IMR-90 (cell line): Measurements from ENCODE around the gene GNA14. TPM values are rescaled to one million over a fixed set of nuclear protein-coding genes. Genes with fewer than 3 reads are reported as not detected.

Experiments
- ATAC-seq: fragments of 200-7000 bp; cut with Tn5 transposase; 2 replicates; pipeline ENCODE4 v1.9.1; 2020; ENCODE audit warnings: low read depth, mild to moderate bottlenecking, moderate library complexity
- BruUV-seq: library from RNA; stranded (reverse); fragments of 400-500 nt; replicated peaks from 2 replicates; lab custom pipeline; 2021; lab: Mats Ljungman, UMichigan
- CTCF ChIA-PET: fragments of 300-600 bp; formaldehyde crosslinking; extraction: SDS; loops from one replicate; lab custom pipeline; 2021; ENCODE audit warnings: antibody characterized with exemption; lab: Yijun Ruan, JAX
- POLR2A ChIA-PET: fragments of 300-600 bp; sonication (Branson Sonifier 250); formaldehyde crosslinking; loops from one replicate; lab custom pipeline; 2022; ENCODE audit warnings: antibody characterized with exemption; ENCODE audit not compliant: unreplicated experiment; lab: Charles Lee
- DNase-seq: peaks from one replicate; pipeline ENCODE4 v3.0.0; 2013
- H2AFZ ChIP-seq: replicated peaks from 2 replicates; pipeline ENCODE3; 2013; ENCODE audit warnings: low read length, mild to moderate bottlenecking; ENCODE audit not compliant: poor library complexity
- H2AK5ac ChIP-seq: 2 replicates; pipeline ENCODE4 v1.6.1; 2013; ENCODE audit warnings: low read depth, low read length, inconsistent platforms
- H2AK9ac ChIP-seq: replicated peaks from 2 replicates; pipeline ENCODE3; 2013; ENCODE audit warnings: mild to moderate bottlenecking, low read depth, low read length, moderate library complexity; ENCODE audit not compliant: poor library complexity
- H2BK120ac ChIP-seq: 2 replicates; pipeline ENCODE4 v1.6.1; 2013; ENCODE audit warnings: low read depth, low read length, inconsistent platforms
- H2BK15ac ChIP-seq: 3 replicates; pipeline ENCODE4 v1.6.1; 2013; ENCODE audit warnings: low read depth, low read length, inconsistent platforms
- H2BK20ac ChIP-seq: 2 replicates; pipeline ENCODE4 v1.6.1; 2013; ENCODE audit warnings: low read depth, mild to moderate bottlenecking, inconsistent platforms, low read length, moderate library complexity
- H2BK5ac ChIP-seq: 2 replicates; pipeline ENCODE4 v1.6.1; 2013; ENCODE audit warnings: mild to moderate bottlenecking, low read depth, low read length, inconsistent platforms; ENCODE audit not compliant: poor library complexity, severe bottlenecking
- H3K14ac ChIP-seq: replicated peaks from 2 replicates; pipeline ENCODE4 v1.6.1; 2013; ENCODE audit warnings: low read depth, low read length, inconsistent platforms
- H3K18ac ChIP-seq: 2 replicates; pipeline ENCODE4 v1.6.1; 2013; ENCODE audit warnings: low read depth, low read length, control low read depth
- H3K23ac ChIP-seq: 2 replicates; pipeline ENCODE4 v1.6.1; 2013; ENCODE audit warnings: low read depth, low read length, inconsistent platforms
- H3K27ac ChIP-seq: 2 replicates; pipeline ENCODE4 v1.5.1; 2013; ENCODE audit warnings: mild to moderate bottlenecking, control low read depth, low read length; ENCODE audit not compliant: insufficient read depth
- H3K27me3 ChIP-seq: 2 replicates; pipeline ENCODE4 v1.6.1; 2013; ENCODE audit warnings: low read length; ENCODE audit not compliant: control insufficient read depth, insufficient read depth
- H3K36me3 ChIP-seq: 2 replicates; pipeline ENCODE4 v1.6.1; 2013; ENCODE audit warnings: low read length, mixed read lengths; ENCODE audit not compliant: control insufficient read depth, insufficient read depth
- H3K4ac ChIP-seq: 2 replicates; pipeline ENCODE4 v1.6.1; 2013; ENCODE audit warnings: low read depth, low read length, inconsistent platforms
- H3K4me1 ChIP-seq: 2 replicates; pipeline ENCODE4 v1.6.1; 2013; ENCODE audit warnings: low read length, mixed read lengths; ENCODE audit not compliant: control insufficient read depth, insufficient read depth
- H3K4me2 ChIP-seq: 2 replicates; pipeline ENCODE4 v1.6.1; 2013; ENCODE audit warnings: low read depth, mild to moderate bottlenecking, control low read depth, low read length, moderate library complexity
- H3K4me3 ChIP-seq: 2 replicates; pipeline ENCODE4 v1.5.1; 2013; ENCODE audit warnings: low read depth, mild to moderate bottlenecking, control low read depth, low read length, moderate library complexity; ENCODE audit not compliant: insufficient read depth
- H3K56ac ChIP-seq: 2 replicates; pipeline ENCODE4 v1.6.1; 2013; ENCODE audit warnings: low read length, inconsistent platforms; ENCODE audit not compliant: insufficient read depth; ENCODE audit errors: extremely low read depth
- H3K79me1 ChIP-seq, 2 experiments: 2 replicates each; pipeline ENCODE4 v1.6.1; 2013; ENCODE audit warnings: low read length in 2 of 2, inconsistent platforms in 1 of 2, low read depth in 1 of 2
- H3K9ac ChIP-seq: 2 replicates; pipeline ENCODE4 v1.6.1; 2013; ENCODE audit warnings: low read depth, low read length, control low read depth
- H3K9me1 ChIP-seq: 2 replicates; pipeline ENCODE4 v1.6.1; 2013; ENCODE audit warnings: low read length, inconsistent platforms; ENCODE audit not compliant: insufficient read depth
- H3K9me3 ChIP-seq: 2 replicates; pipeline ENCODE4 v1.6.1; 2013; ENCODE audit warnings: low read length; ENCODE audit not compliant: control insufficient read depth, insufficient read depth
- H4K20me1 ChIP-seq: 2 replicates; pipeline ENCODE4 v1.6.1; 2013; ENCODE audit warnings: low read length, inconsistent platforms; ENCODE audit not compliant: insufficient read depth
- H4K5ac ChIP-seq: 2 replicates; pipeline ENCODE4 v1.6.1; 2013; ENCODE audit warnings: mild to moderate bottlenecking, low read depth, low read length, control low read depth
- H4K8ac ChIP-seq, 2 experiments: 2 replicates each; pipeline ENCODE4 v1.6.1; 2013; ENCODE audit warnings: low read depth in 2 of 2, low read length in 2 of 2, control low read depth in 1 of 2, inconsistent platforms in 1 of 2
- H4K91ac ChIP-seq: 2 replicates; pipeline ENCODE4 v1.6.1; 2013; ENCODE audit warnings: low read depth, low read length, inconsistent platforms; ENCODE audit not compliant: insufficient read depth
- BHLHE40 ChIP-seq: fragments of 150-350 bp; IDR thresholded peaks from 2 replicates; pipeline ENCODE4 v1.6.1; 2016; ENCODE audit warnings: mild to moderate bottlenecking, low read depth, low read length
- CEBPB ChIP-seq: IDR thresholded peaks from 2 replicates; pipeline ENCODE4 v1.6.1; 2012; ENCODE audit warnings: low read depth, low read length, improper control_type of control experiment
- CHD1 ChIP-seq: IDR thresholded peaks from 2 replicates; pipeline ENCODE4 v1.6.1; 2012; ENCODE audit warnings: low read depth, low read length, improper control_type of control experiment
- CTCF ChIP-seq: conservative IDR thresholded peaks from 2 replicates; pipeline ENCODE4 v1.5.1; 2012; ENCODE audit warnings: mild to moderate bottlenecking, low read depth, low read length, improper control_type of control experiment
- ELK1 ChIP-seq: fragments of 150-350 bp; IDR thresholded peaks from 2 replicates; pipeline ENCODE4 v1.6.1; 2016; ENCODE audit warnings: low read depth, mild to moderate bottlenecking, low read length, moderate library complexity, borderline replicate concordance
- FOS ChIP-seq: fragments of 150-350 bp; IDR thresholded peaks from 2 replicates; pipeline ENCODE4 v1.6.1; 2016; ENCODE audit warnings: low read depth, low read length
- MAFK ChIP-seq: IDR thresholded peaks from 2 replicates; pipeline ENCODE4 v1.6.1; 2012; ENCODE audit warnings: low read depth, low read length, improper control_type of control experiment
- MAZ ChIP-seq: IDR thresholded peaks from 2 replicates; pipeline ENCODE4 v1.6.1; 2012; ENCODE audit warnings: low read depth, mild to moderate bottlenecking, low read length, improper control_type of control experiment, moderate library complexity, borderline replicate concordance
- NFE2L2 ChIP-seq: fragments of 150-350 bp; IDR thresholded peaks from 2 replicates; pipeline ENCODE4 v1.6.1; 2016; ENCODE audit warnings: low read depth, mild to moderate bottlenecking, low read length
- POLR2A ChIP-seq: IDR thresholded peaks from 2 replicates; pipeline ENCODE4 v1.6.1; 2012; ENCODE audit warnings: mild to moderate bottlenecking, low read depth, low read length
- RAD21 ChIP-seq: IDR thresholded peaks from 2 replicates; pipeline ENCODE4 v1.6.1; 2012; ENCODE audit warnings: low read length, improper control_type of control experiment
- RCOR1 ChIP-seq: IDR thresholded peaks from 2 replicates; pipeline ENCODE4 v1.6.1; 2012; ENCODE audit warnings: mild to moderate bottlenecking, low read length, improper control_type of control experiment; ENCODE audit not compliant: insufficient replicate concordance
- RFX5 ChIP-seq: IDR thresholded peaks from 2 replicates; pipeline ENCODE4 v1.8.0; 2012; ENCODE audit warnings: low read depth, mild to moderate bottlenecking, low read length, moderate library complexity
- SMC3 ChIP-seq: fragments of 150-350 bp; IDR thresholded peaks from 2 replicates; pipeline ENCODE4 v1.6.1; 2016; ENCODE audit warnings: low read depth, mild to moderate bottlenecking, antibody characterized with exemption, low read length, moderate library complexity
- USF2 ChIP-seq: fragments of 150-350 bp; IDR thresholded peaks from 2 replicates; pipeline ENCODE4 v1.6.1; 2017; ENCODE audit warnings: mild to moderate bottlenecking, antibody characterized with exemption, low read length, low read depth
- WGBS, 2 experiments: methylation state at CpG; one replicate each; pipeline versions ENCODE4 v1.1.5 to v1.1.7; 2013; ENCODE audit warnings: missing lambda C conversion rate in 2 of 2; ENCODE audit not compliant: insufficient read length in 1 of 2; ENCODE audit errors: extremely low coverage in 2 of 2; 5-methylcytosine and 5-hydroxymethylcytosine counted together
- dilution Hi-C: fragments of 300-500 bp; cut with HindIII; formaldehyde crosslinking; loops from one replicate; pipeline ENCODE4 v1.14.3; 2018; ENCODE audit warnings: low sequenced_read_pairs; ENCODE audit not compliant: unreplicated experiment
- in situ Hi-C: fragments of 300-500 bp; cut with MboI; formaldehyde crosslinking; loops from 3 replicates; pipeline ENCODE4 v1.14.3; 2019; ENCODE audit warnings: low sequenced_read_pairs, inconsistent platforms, mixed read lengths
- intact Hi-C: fragments of 100-400 bp; cut with micrococcal nuclease; formaldehyde crosslinking; loops from 2 replicates; pipeline ENCODE4 v1.10.0; 2022
- polyA plus RNA-seq, 3 experiments: library from polyadenylated mRNA; depleted of rRNA; stranded (reverse); fragments of >200 nt; gene quantifications; 2 replicates each; pipeline ENCODE4 v1.2.3, GENCODE V29; 2012; ENCODE audit warnings: low replicate concordance in 1 of 3
- total RNA-seq: library from RNA; depleted of rRNA; stranded (reverse); fragments of >200 nt; gene quantifications from 2 replicates; pipeline ENCODE4 v1.2.3, GENCODE V29; 2012

The GNA14 gene
- total and polyA plus RNA-seq, 2 of the 4 experiments (the other 2 are of a cell fraction), result under 0.01 to 0.03 TPM

GRCh38 chr9:77510666-77511065 lies 137.5 kb downstream of the GNA14 start:
- Histone ChIP-seq H3K56ac (no peak overlapping the region), H4K8ac (no peak overlapping the region), H3K4ac (no peak overlapping the region), H3K18ac (no peak overlapping the region), H3K36me3 (no peaks in the 10 kb centered on the region), H4K20me1 (no peaks in the 10 kb centered on the region), H2BK15ac (no peak overlapping the region), H2AK5ac (no peak overlapping the region), H3K9me1 (no peaks in the 10 kb centered on the region), H4K91ac (no peak overlapping the region), H3K79me1 (no peaks in the 10 kb centered on the region), H3K27me3 (no peaks in the 10 kb centered on the region), H4K5ac (no peak overlapping the region), H2BK5ac (no peak overlapping the region), H2BK20ac (no peak overlapping the region), H3K14ac (no peak overlapping the region), H2AFZ (no peak overlapping the region), H3K27ac (no peak overlapping the region), H3K23ac (no peak overlapping the region), H3K9ac (no peak overlapping the region), H3K4me3 (no peak overlapping the region), H3K9me3 (no peaks in the 10 kb centered on the region), H3K4me2 (no peak overlapping the region), H3K4me1 (no peaks in the 10 kb centered on the region), H2BK120ac (no peak overlapping the region), H2AK9ac (no peak overlapping the region)
- BruUV-seq, result no TSS peak
- ATAC-seq, result no peak
- CTCF ChIA-PET, result no interaction called here
- in situ Hi-C loops, result no loop called here
- dilution Hi-C loops, result no loop called here
- 40% methylated on average over 1 of the region's 3 CpGs; no CpG with 5 or more reads in 1 of the 2 experiments for WGBS, 2 experiments
- DNase-seq, result no peak
- POLR2A ChIA-PET, result no interaction called here
- TF ChIP-seq CHD1 (no peak), BHLHE40 (no peak), NFE2L2 (no peak), RFX5 (no peak), RCOR1 (no peak), CTCF (no peak), SMC3 (no peak), CEBPB (no peak), POLR2A (no peak), MAFK (no peak), RAD21 (no peak), ELK1 (no peak), FOS (no peak), USF2 (no peak), MAZ (no peak)
- intact Hi-C loops, result no loop called here
